Peyer's patch (tissue), 4 donors: ENCODE data around the gene ALKBH2.

Experiments
- CTCF ChIP-seq, 6 experiments: fragments of 450-650 bp in 4 of 6; fragments of 200-600 bp in 2 of 6; sonication (generic) in 1 of 6; IDR thresholded peaks; one replicate each; pipeline ENCODE4 v1.5.1; 2017 to 2019; ENCODE audit warnings: antibody characterized with exemption in 6 of 6, mild to moderate bottlenecking in 3 of 6, moderate library complexity in 1 of 6
- POLR2A ChIP-seq, 2 donors: fragments of 450-650 bp; IDR thresholded peaks; one replicate each; pipeline ENCODE4 v1.5.1; 2017; ENCODE audit warnings: antibody characterized with exemption in 2 of 2, mild to moderate bottlenecking in 2 of 2, moderate library complexity in 2 of 2

- no peak for TF ChIP-seq CTCF (IDR thresholded peaks at IDR 0.05)
- TF ChIP-seq POLR2A (IDR thresholded peaks at IDR 0.05) = no peak
Measured at GRCh38 chr12:109124878-109125648, 31.8 kb upstream of the ALKBH2 start.
